RWPE1 (cell line): ENCODE results near the gene GALNT15.

Experiments used
- CTCF ChIA-PET: fragments of 350-600 bp; sonication (Branson Sonifier 250); formaldehyde crosslinking; extraction: SDS; loops from one replicate; lab custom pipeline; 2021; lab: Yijun Ruan, JAX
- POLR2A ChIA-PET: fragments of 400-600 bp; formaldehyde crosslinking; extraction: SDS; loops from one replicate; lab custom pipeline; 2020; ENCODE audit warnings: antibody characterized with exemption; ENCODE audit not compliant: low non-redundant PET; lab: Yijun Ruan, JAX
- DNase-seq: peaks from one replicate; pipeline ENCODE4 v3.0.0; 2012; ENCODE audit warnings: low spot score
- H3K27ac ChIP-seq: fragments of 450-650 bp; 2 replicates; pipeline ENCODE4 v1.5.1; 2017
- CTCF ChIP-seq: fragments of 450-650 bp; conservative IDR thresholded peaks from 2 replicates; pipeline ENCODE4 v1.5.1; 2017; ENCODE audit warnings: low read depth, mild to moderate bottlenecking

GALNT15 gene

GRCh38 chr3:16187213-16187790 lies 12.8 kb downstream of the GALNT15 start:
- DNase-seq = no peak
- TF ChIP-seq CTCF = no peak
- H3K27ac ChIP-seq = no peak overlapping the region
- ChIA-PET POLR2A (no interaction called here), CTCF (no interaction called here)

GRCh38 chr3:16188071-16188470 lies 13.6 kb downstream of the GALNT15 start:
- CTCF ChIA-PET = no interaction called here
- no peak overlapping the region for H3K27ac ChIP-seq
- no peak for TF ChIP-seq CTCF
- no peak for DNase-seq
- POLR2A ChIA-PET = no interaction called here

- POLR2A ChIA-PET = no interaction called here
- H3K27ac ChIP-seq = no peak overlapping the region
- DNase-seq = no peak
- CTCF ChIA-PET = interaction anchor here (0.6 kb wide), 1 partner anchor 1069 kb away, joined by 3 read pairs; no protein-coding TSS in a partner anchor
- no peak for TF ChIP-seq CTCF
Measured at GRCh38 chr3:16189201-16189600, 14.7 kb downstream of the GALNT15 start.

GRCh38 chr3:16190704-16191103 lies 16.2 kb downstream of the GALNT15 start:
- no peak for DNase-seq
- no peak overlapping the region for H3K27ac ChIP-seq
- ChIA-PET CTCF (interaction anchor here (0.6 to 1.2 kb wide), 2 partner anchors 12 to 459 kb away, joined by 3 read pairs; no protein-coding TSS in a partner anchor), POLR2A (no interaction called here)
- no peak for TF ChIP-seq CTCF

GRCh38 chr3:16191591-16191990 lies 17.1 kb downstream of the GALNT15 start:
- ChIA-PET POLR2A (no interaction called here), CTCF (interaction anchor here (1.2 kb wide), 1 partner anchor 13 kb away, joined by 3 read pairs; no protein-coding TSS in a partner anchor)
- TF ChIP-seq CTCF = no peak
- no peak overlapping the region for H3K27ac ChIP-seq
- DNase-seq = no peak

GRCh38 chr3:16192176-16192811 lies 17.8 kb downstream of the GALNT15 start:
- POLR2A ChIA-PET = no interaction called here
- TF ChIP-seq CTCF = no peak
- CTCF ChIA-PET = no interaction called here
- DNase-seq = no peak
- H3K27ac ChIP-seq = no peak overlapping the region
